Fibroblast of skin of scalp (primary cell): ENCODE results near the gene CMTR1.

Experiments
- DNase-seq: peaks from one replicate; pipeline ENCODE4 v3.0.0-alpha.2; 2013

The CMTR1 gene

GRCh38 chr6:37477656-37478435 lies 44.8 kb downstream of the CMTR1 start:
- no peak for DNase-seq

GRCh38 chr6:37478827-37479226 lies 45.8 kb downstream of the CMTR1 start:
- DNase-seq, result no peak

- DNase-seq, result no peak
Observed at GRCh38 chr6:37479266-37479854, 46.3 kb downstream of the CMTR1 start.

- DNase-seq, result no peak
Observed at GRCh38 chr6:37480118-37480736, 47.2 kb downstream of the CMTR1 start.

GRCh38 chr6:37480951-37481534 lies 48.0 kb downstream of the CMTR1 start:
- no peak for DNase-seq

GRCh38 chr6:37481711-37482605 lies 48.9 kb downstream of the CMTR1 start:
- DNase-seq, result no peak

GRCh38 chr6:37482606-37483251 lies 49.7 kb downstream of the CMTR1 start:
- no peak for DNase-seq

GRCh38 chr6:37483252-37483901 lies 50.4 kb downstream of the CMTR1 start:
- no peak for DNase-seq

- DNase-seq, result peak; percentile 48
Observed at GRCh38 chr6:37483917-37484785, 51.1 kb downstream of the CMTR1 start.

GRCh38 chr6:37484786-37485170 lies 51.8 kb downstream of the CMTR1 start:
- no peak for DNase-seq

GRCh38 chr6:37485291-37485702 lies 52.3 kb downstream of the CMTR1 start:
- no peak for DNase-seq

GRCh38 chr6:37486121-37486839 lies 53.3 kb downstream of the CMTR1 start:
- no peak for DNase-seq

GRCh38 chr6:37487591-37488380 lies 54.8 kb downstream of the CMTR1 start:
- no peak for DNase-seq

- DNase-seq, result no peak
Observed at GRCh38 chr6:37488476-37488875, 55.5 kb downstream of the CMTR1 start.

GRCh38 chr6:37489697-37490336 lies 56.8 kb downstream of the CMTR1 start:
- DNase-seq, result no peak

GRCh38 chr6:37490536-37491170 lies 57.6 kb downstream of the CMTR1 start:
- DNase-seq, result no peak

- DNase-seq, result no peak
Observed at GRCh38 chr6:37491171-37491829, 58.3 kb downstream of the CMTR1 start.
